K562 (cell line): ENCODE results near the gene KIF17. TPM values are rescaled to one million over a fixed set of nuclear protein-coding genes. Genes with fewer than 3 reads are reported as not detected.

Experiments used
- CTBP1 ChIP-seq: fragments of 450-650 bp; IDR thresholded peaks from 2 replicates; pipeline ENCODE4 v1.6.1; 2016; ENCODE audit warnings: borderline replicate concordance
- ELF1 ChIP-seq: fragments of 200-800 bp; sonication (Bioruptor generic); IDR thresholded peaks from 2 replicates; pipeline ENCODE4 v1.6.1; 2016; ENCODE audit warnings: missing genetic modification characterization, missing compliant biosample characterization
- HMG20A ChIP-seq: fragments of 450-650 bp; formaldehyde crosslinking; conservative IDR thresholded peaks from 2 replicates; pipeline ENCODE4 v1.4.0; 2020; ENCODE audit warnings: mild to moderate bottlenecking, mixed read lengths
- HNRNPL ChIP-seq: fragments of 200-400 bp; formaldehyde crosslinking; IDR thresholded peaks from 2 replicates; pipeline ENCODE4 v1.6.1; 2017; ENCODE audit warnings: low read depth, mild to moderate bottlenecking, low read length
- MBD1 ChIP-seq: fragments of 250-450 bp; sonication (Bioruptor Pico); IDR thresholded peaks from 2 replicates; pipeline ENCODE4 v1.8.0; 2022; ENCODE audit warnings: inconsistent platforms
- NCOA4 ChIP-seq: fragments of 450-650 bp; IDR thresholded peaks from 2 replicates; pipeline ENCODE4 v1.6.1; 2018; ENCODE audit warnings: mild to moderate bottlenecking; ENCODE audit not compliant: partially characterized antibody
- NFE2 ChIP-seq: IDR thresholded peaks from 2 replicates; pipeline ENCODE4 v1.6.1; 2014; ENCODE audit warnings: antibody characterized with exemption, low read depth
- NR2C2 ChIP-seq, 2 experiments: fragments of 200-800 bp in 1 of 2; sonication (Bioruptor generic) in 1 of 2; sonication (generic) in 1 of 2; formaldehyde crosslinking in 1 of 2; IDR thresholded peaks; 2 replicates each; pipeline versions ENCODE4 v1.6.1 to v1.8.0; 2016 to 2022; ENCODE audit warnings: mild to moderate bottlenecking in 1 of 2, missing compliant biosample characterization in 1 of 2, missing genetic modification characterization in 1 of 2, missing genetic modification reagents in 1 of 2
- SMARCA4 ChIP-seq: fragments of 450-650 bp; IDR thresholded peaks from 2 replicates; pipeline ENCODE4 v1.6.1; 2016
- SMC3 ChIP-seq: conservative IDR thresholded peaks from 2 replicates; pipeline ENCODE4 v1.6.1; 2011; ENCODE audit warnings: low read depth, low read length, improper control_type of control experiment; ENCODE audit not compliant: insufficient read depth
- TFE3 ChIP-seq: fragments of 450-650 bp; formaldehyde crosslinking; IDR thresholded peaks from 2 replicates; pipeline ENCODE4 v1.4.0; 2020; ENCODE audit warnings: mild to moderate bottlenecking, mixed read lengths
- ZEB2 ChIP-seq: fragments of 450-650 bp; IDR thresholded peaks from 2 replicates; pipeline ENCODE4 v1.6.1; 2016
- ZNF318 ChIP-seq, 2 experiments: fragments of 450-650 bp; IDR thresholded peaks; 2 replicates each; pipeline ENCODE4 v1.6.1; 2016; ENCODE audit warnings: mild to moderate bottlenecking in 2 of 2, borderline replicate concordance in 1 of 2, low read depth in 1 of 2, moderate library complexity in 1 of 2
- ZNF41 ChIP-seq: fragments of 250-450 bp; sonication (Bioruptor Pico); conservative IDR thresholded peaks from 2 replicates; pipeline ENCODE4 v1.4.0; 2020; ENCODE audit warnings: mild to moderate bottlenecking
- ZNF717 ChIP-seq: fragments of 250-450 bp; sonication (Bioruptor Pico); IDR thresholded peaks from 2 replicates; pipeline ENCODE4 v1.5.0; 2021
- polyA plus RNA-seq, 8 experiments: library from polyadenylated mRNA; depleted of rRNA in 4 of 8; stranded (reverse) in 5 of 8; unstranded in 3 of 8; fragments of >200 nt; fragmentation: Nextera tagmentation in 2 of 8; fragmentation: Illumina TruSeq in 1 of 8; extraction: Ambion mirVana in 2 of 8; extraction: Trizol in 1 of 8; gene quantifications; 2 replicates each; pipeline versions ENCODE4 v1.2.1 to v1.2.3, GENCODE V29; 2011 to 2014; ENCODE audit warnings: inconsistent platforms in 1 of 8, missing spikeins in 1 of 8
- total RNA-seq, 7 experiments: library from RNA; depleted of rRNA in 6 of 7; stranded (reverse); fragments of >200 nt in 6 of 7; fragmentation: Illumina TruSeq in 2 of 7; extraction: Trizol in 2 of 7; gene quantifications; 2 replicates each; pipeline versions ENCODE4 v1.2.1 to v1.2.3, GENCODE V29; 2011 to 2021; ENCODE audit warnings: low replicate concordance in 1 of 7

KIF17 gene
- total and polyA plus RNA-seq, 9 of the 15 experiments (the other 6 are each of a cell fraction or from before 2014, with no cell fraction given), result 0.04 to 0.47 (median 0.18) TPM; not detected in 5

DNA sequence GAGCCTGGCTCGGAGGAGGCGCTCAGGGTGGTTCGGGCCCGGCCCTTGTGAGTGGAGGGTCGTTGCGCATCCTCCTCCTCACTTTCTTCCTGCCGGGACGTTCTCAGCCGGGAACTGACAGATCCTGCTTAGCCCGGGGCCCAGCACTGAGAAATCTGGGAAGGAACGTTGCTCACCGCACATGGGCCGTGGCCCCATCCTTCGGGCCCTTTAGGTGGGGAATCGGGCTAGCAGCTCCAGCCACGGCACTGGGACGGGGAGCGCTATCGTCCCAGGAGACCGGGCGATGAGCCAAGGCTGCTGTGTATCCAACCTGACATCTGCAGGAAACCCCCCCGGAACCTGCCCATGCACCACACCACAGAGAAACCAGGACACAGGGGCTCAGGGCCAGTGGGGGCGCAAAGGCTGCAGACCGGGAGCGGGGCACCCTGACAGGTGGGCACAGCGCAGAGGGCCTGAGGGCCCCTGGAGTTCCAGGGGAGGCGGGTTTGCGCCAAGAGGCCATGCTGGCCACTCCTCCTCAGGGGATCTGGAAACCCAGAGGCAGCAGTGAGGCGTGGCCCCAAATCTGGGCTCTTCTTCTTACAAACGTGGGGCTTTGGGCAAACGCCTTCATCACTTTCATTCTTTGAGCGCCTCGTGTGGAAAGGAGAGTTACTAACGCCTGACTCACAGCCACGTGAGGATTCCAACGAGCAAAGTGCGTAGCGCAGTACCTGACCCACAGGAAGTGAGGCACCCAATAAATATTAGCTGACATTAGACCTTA lies 15.0 kb upstream of the KIF17 start, which contains the start of gene SH2D5 (continued):
- TF ChIP-seq ZNF318 (IDR thresholded peaks at IDR 0.05; ENCODE audit: borderline replicate concordance in 1 of 2, low read depth in 1 of 2), result 0 out of 4 replicates have a peak, but pooled peaks of 1 of the 2 experiments have one; percentile 39
- TF ChIP-seq HNRNPL, result no peak
- TF ChIP-seq SMC3, result no peak
- no peak for TF ChIP-seq HMG20A (CRISPR knock-in tag)
- TF ChIP-seq CTBP1, result peak; percentile 64
- TF ChIP-seq TFE3 (CRISPR knock-in tag), result peak; percentile 20; the same call in 1 of the 2 replicates
- TF ChIP-seq MBD1 (CRISPR knock-in tag), result no peak
- TF ChIP-seq ZNF717 (CRISPR knock-in tag), result no peak
- TF ChIP-seq SMARCA4, result no peak; the same call in 1 of the 2 replicates
- 0 out of 2 replicates have a peak, but pooled peaks have one; percentile 28 for TF ChIP-seq ELF1 (tag)
- 0 out of 2 replicates have a peak, but pooled peaks have one; percentile 22 for TF ChIP-seq ZEB2
- no peak; the same call in 1 of the 2 replicates for TF ChIP-seq NFE2
- no peak for TF ChIP-seq ZNF41 (CRISPR knock-in tag)
- TF ChIP-seq NR2C2 (CRISPR knock-in tag; IDR thresholded peaks at IDR 0.05), result 0 out of 2 replicates have a peak, but pooled peaks have one; percentile 55
- TF ChIP-seq NR2C2 (tag; IDR thresholded peaks at IDR 0.05), result no peak
- no peak for TF ChIP-seq NCOA4
